IMR-90 (cell line): ENCODE results near the gene SCN4A. TPM values are rescaled to one million over a fixed set of nuclear protein-coding genes. Genes with fewer than 3 reads are reported as not detected.

Experiments
- ATAC-seq: fragments of 200-7000 bp; cut with Tn5 transposase; 2 replicates; pipeline ENCODE4 v1.9.1; 2020; ENCODE audit warnings: low read depth, mild to moderate bottlenecking, moderate library complexity
- BruUV-seq: library from RNA; stranded (reverse); fragments of 400-500 nt; replicated peaks from 2 replicates; lab custom pipeline; 2021; lab: Mats Ljungman, UMichigan
- CTCF ChIA-PET: fragments of 300-600 bp; formaldehyde crosslinking; extraction: SDS; loops from one replicate; lab custom pipeline; 2021; ENCODE audit warnings: antibody characterized with exemption; lab: Yijun Ruan, JAX
- POLR2A ChIA-PET: fragments of 300-600 bp; sonication (Branson Sonifier 250); formaldehyde crosslinking; loops from one replicate; lab custom pipeline; 2022; ENCODE audit warnings: antibody characterized with exemption; ENCODE audit not compliant: unreplicated experiment; lab: Charles Lee
- DNase-seq: peaks from one replicate; pipeline ENCODE4 v3.0.0; 2013
- H2AFZ ChIP-seq: replicated peaks from 2 replicates; pipeline ENCODE3; 2013; ENCODE audit warnings: low read length, mild to moderate bottlenecking; ENCODE audit not compliant: poor library complexity
- H2AK5ac ChIP-seq: 2 replicates; pipeline ENCODE4 v1.6.1; 2013; ENCODE audit warnings: low read depth, low read length, inconsistent platforms
- H2AK9ac ChIP-seq: replicated peaks from 2 replicates; pipeline ENCODE3; 2013; ENCODE audit warnings: mild to moderate bottlenecking, low read depth, low read length, moderate library complexity; ENCODE audit not compliant: poor library complexity
- H2BK120ac ChIP-seq: 2 replicates; pipeline ENCODE4 v1.6.1; 2013; ENCODE audit warnings: low read depth, low read length, inconsistent platforms
- H2BK15ac ChIP-seq: 3 replicates; pipeline ENCODE4 v1.6.1; 2013; ENCODE audit warnings: low read depth, low read length, inconsistent platforms
- H2BK20ac ChIP-seq: 2 replicates; pipeline ENCODE4 v1.6.1; 2013; ENCODE audit warnings: low read depth, mild to moderate bottlenecking, inconsistent platforms, low read length, moderate library complexity
- H2BK5ac ChIP-seq: 2 replicates; pipeline ENCODE4 v1.6.1; 2013; ENCODE audit warnings: mild to moderate bottlenecking, low read depth, low read length, inconsistent platforms; ENCODE audit not compliant: poor library complexity, severe bottlenecking
- H3K14ac ChIP-seq: replicated peaks from 2 replicates; pipeline ENCODE4 v1.6.1; 2013; ENCODE audit warnings: low read depth, low read length, inconsistent platforms
- H3K18ac ChIP-seq: 2 replicates; pipeline ENCODE4 v1.6.1; 2013; ENCODE audit warnings: low read depth, low read length, control low read depth
- H3K23ac ChIP-seq: 2 replicates; pipeline ENCODE4 v1.6.1; 2013; ENCODE audit warnings: low read depth, low read length, inconsistent platforms
- H3K27ac ChIP-seq: 2 replicates; pipeline ENCODE4 v1.5.1; 2013; ENCODE audit warnings: mild to moderate bottlenecking, control low read depth, low read length; ENCODE audit not compliant: insufficient read depth
- H3K27me3 ChIP-seq: 2 replicates; pipeline ENCODE4 v1.6.1; 2013; ENCODE audit warnings: low read length; ENCODE audit not compliant: control insufficient read depth, insufficient read depth
- H3K36me3 ChIP-seq: 2 replicates; pipeline ENCODE4 v1.6.1; 2013; ENCODE audit warnings: low read length, mixed read lengths; ENCODE audit not compliant: control insufficient read depth, insufficient read depth
- H3K4ac ChIP-seq: 2 replicates; pipeline ENCODE4 v1.6.1; 2013; ENCODE audit warnings: low read depth, low read length, inconsistent platforms
- H3K4me1 ChIP-seq: 2 replicates; pipeline ENCODE4 v1.6.1; 2013; ENCODE audit warnings: low read length, mixed read lengths; ENCODE audit not compliant: control insufficient read depth, insufficient read depth
- H3K4me2 ChIP-seq: 2 replicates; pipeline ENCODE4 v1.6.1; 2013; ENCODE audit warnings: low read depth, mild to moderate bottlenecking, control low read depth, low read length, moderate library complexity
- H3K4me3 ChIP-seq: 2 replicates; pipeline ENCODE4 v1.5.1; 2013; ENCODE audit warnings: low read depth, mild to moderate bottlenecking, control low read depth, low read length, moderate library complexity; ENCODE audit not compliant: insufficient read depth
- H3K56ac ChIP-seq: 2 replicates; pipeline ENCODE4 v1.6.1; 2013; ENCODE audit warnings: low read length, inconsistent platforms; ENCODE audit not compliant: insufficient read depth; ENCODE audit errors: extremely low read depth
- H3K79me1 ChIP-seq, 2 experiments: 2 replicates each; pipeline ENCODE4 v1.6.1; 2013; ENCODE audit warnings: low read length in 2 of 2, inconsistent platforms in 1 of 2, low read depth in 1 of 2
- H3K9ac ChIP-seq: 2 replicates; pipeline ENCODE4 v1.6.1; 2013; ENCODE audit warnings: low read depth, low read length, control low read depth
- H3K9me1 ChIP-seq: 2 replicates; pipeline ENCODE4 v1.6.1; 2013; ENCODE audit warnings: low read length, inconsistent platforms; ENCODE audit not compliant: insufficient read depth
- H3K9me3 ChIP-seq: 2 replicates; pipeline ENCODE4 v1.6.1; 2013; ENCODE audit warnings: low read length; ENCODE audit not compliant: control insufficient read depth, insufficient read depth
- H4K20me1 ChIP-seq: 2 replicates; pipeline ENCODE4 v1.6.1; 2013; ENCODE audit warnings: low read length, inconsistent platforms; ENCODE audit not compliant: insufficient read depth
- H4K5ac ChIP-seq: 2 replicates; pipeline ENCODE4 v1.6.1; 2013; ENCODE audit warnings: mild to moderate bottlenecking, low read depth, low read length, control low read depth
- H4K8ac ChIP-seq, 2 experiments: 2 replicates each; pipeline ENCODE4 v1.6.1; 2013; ENCODE audit warnings: low read depth in 2 of 2, low read length in 2 of 2, control low read depth in 1 of 2, inconsistent platforms in 1 of 2
- H4K91ac ChIP-seq: 2 replicates; pipeline ENCODE4 v1.6.1; 2013; ENCODE audit warnings: low read depth, low read length, inconsistent platforms; ENCODE audit not compliant: insufficient read depth
- BHLHE40 ChIP-seq: fragments of 150-350 bp; IDR thresholded peaks from 2 replicates; pipeline ENCODE4 v1.6.1; 2016; ENCODE audit warnings: mild to moderate bottlenecking, low read depth, low read length
- CEBPB ChIP-seq: IDR thresholded peaks from 2 replicates; pipeline ENCODE4 v1.6.1; 2012; ENCODE audit warnings: low read depth, low read length, improper control_type of control experiment
- CHD1 ChIP-seq: IDR thresholded peaks from 2 replicates; pipeline ENCODE4 v1.6.1; 2012; ENCODE audit warnings: low read depth, low read length, improper control_type of control experiment
- MAFK ChIP-seq: IDR thresholded peaks from 2 replicates; pipeline ENCODE4 v1.6.1; 2012; ENCODE audit warnings: low read depth, low read length, improper control_type of control experiment
- MAZ ChIP-seq: IDR thresholded peaks from 2 replicates; pipeline ENCODE4 v1.6.1; 2012; ENCODE audit warnings: low read depth, mild to moderate bottlenecking, low read length, improper control_type of control experiment, moderate library complexity, borderline replicate concordance
- MXI1 ChIP-seq: IDR thresholded peaks from 2 replicates; pipeline ENCODE4 v1.6.1; 2012; ENCODE audit warnings: low read depth, mild to moderate bottlenecking, low read length, moderate library complexity, borderline replicate concordance
- NFE2L2 ChIP-seq: fragments of 150-350 bp; IDR thresholded peaks from 2 replicates; pipeline ENCODE4 v1.6.1; 2016; ENCODE audit warnings: low read depth, mild to moderate bottlenecking, low read length
- POLR2A ChIP-seq: IDR thresholded peaks from 2 replicates; pipeline ENCODE4 v1.6.1; 2012; ENCODE audit warnings: mild to moderate bottlenecking, low read depth, low read length
- RAD21 ChIP-seq: IDR thresholded peaks from 2 replicates; pipeline ENCODE4 v1.6.1; 2012; ENCODE audit warnings: low read length, improper control_type of control experiment
- RCOR1 ChIP-seq: IDR thresholded peaks from 2 replicates; pipeline ENCODE4 v1.6.1; 2012; ENCODE audit warnings: mild to moderate bottlenecking, low read length, improper control_type of control experiment; ENCODE audit not compliant: insufficient replicate concordance
- RFX5 ChIP-seq: IDR thresholded peaks from 2 replicates; pipeline ENCODE4 v1.8.0; 2012; ENCODE audit warnings: low read depth, mild to moderate bottlenecking, low read length, moderate library complexity
- SMC3 ChIP-seq: fragments of 150-350 bp; IDR thresholded peaks from 2 replicates; pipeline ENCODE4 v1.6.1; 2016; ENCODE audit warnings: low read depth, mild to moderate bottlenecking, antibody characterized with exemption, low read length, moderate library complexity
- WGBS, 2 experiments: methylation state at CpG; one replicate each; pipeline versions ENCODE4 v1.1.5 to v1.1.7; 2013; ENCODE audit warnings: missing lambda C conversion rate in 2 of 2; ENCODE audit not compliant: insufficient read length in 1 of 2; ENCODE audit errors: extremely low coverage in 2 of 2; 5-methylcytosine and 5-hydroxymethylcytosine counted together
- dilution Hi-C: fragments of 300-500 bp; cut with HindIII; formaldehyde crosslinking; loops from one replicate; pipeline ENCODE4 v1.14.3; 2018; ENCODE audit warnings: low sequenced_read_pairs; ENCODE audit not compliant: unreplicated experiment
- in situ Hi-C: fragments of 300-500 bp; cut with MboI; formaldehyde crosslinking; loops from 3 replicates; pipeline ENCODE4 v1.14.3; 2019; ENCODE audit warnings: low sequenced_read_pairs, inconsistent platforms, mixed read lengths
- intact Hi-C: fragments of 100-400 bp; cut with micrococcal nuclease; formaldehyde crosslinking; loops from 2 replicates; pipeline ENCODE4 v1.10.0; 2022
- polyA plus RNA-seq, 3 experiments: library from polyadenylated mRNA; depleted of rRNA; stranded (reverse); fragments of >200 nt; gene quantifications; 2 replicates each; pipeline ENCODE4 v1.2.3, GENCODE V29; 2012; ENCODE audit warnings: low replicate concordance in 1 of 3
- total RNA-seq: library from RNA; depleted of rRNA; stranded (reverse); fragments of >200 nt; gene quantifications from 2 replicates; pipeline ENCODE4 v1.2.3, GENCODE V29; 2012
- TF ChIP-seq, protein P1 (sequence below): fragments of 150-350 bp; IDR thresholded peaks from 2 replicates; pipeline ENCODE4 v1.6.1; 2016; ENCODE audit warnings: low read depth, mild to moderate bottlenecking, low read length, moderate library complexity, borderline replicate concordance
- TF ChIP-seq, protein P2 (sequence below): conservative IDR thresholded peaks from 2 replicates; pipeline ENCODE4 v1.5.1; 2012; ENCODE audit warnings: mild to moderate bottlenecking, low read depth, low read length, improper control_type of control experiment
- TF ChIP-seq, protein P3 (sequence below): fragments of 150-350 bp; IDR thresholded peaks from 2 replicates; pipeline ENCODE4 v1.6.1; 2017; ENCODE audit warnings: mild to moderate bottlenecking, antibody characterized with exemption, low read length, low read depth

SCN4A gene
- total and polyA plus RNA-seq, 2 of the 4 experiments (the other 2 are of a cell fraction) = not detected

DNA sequence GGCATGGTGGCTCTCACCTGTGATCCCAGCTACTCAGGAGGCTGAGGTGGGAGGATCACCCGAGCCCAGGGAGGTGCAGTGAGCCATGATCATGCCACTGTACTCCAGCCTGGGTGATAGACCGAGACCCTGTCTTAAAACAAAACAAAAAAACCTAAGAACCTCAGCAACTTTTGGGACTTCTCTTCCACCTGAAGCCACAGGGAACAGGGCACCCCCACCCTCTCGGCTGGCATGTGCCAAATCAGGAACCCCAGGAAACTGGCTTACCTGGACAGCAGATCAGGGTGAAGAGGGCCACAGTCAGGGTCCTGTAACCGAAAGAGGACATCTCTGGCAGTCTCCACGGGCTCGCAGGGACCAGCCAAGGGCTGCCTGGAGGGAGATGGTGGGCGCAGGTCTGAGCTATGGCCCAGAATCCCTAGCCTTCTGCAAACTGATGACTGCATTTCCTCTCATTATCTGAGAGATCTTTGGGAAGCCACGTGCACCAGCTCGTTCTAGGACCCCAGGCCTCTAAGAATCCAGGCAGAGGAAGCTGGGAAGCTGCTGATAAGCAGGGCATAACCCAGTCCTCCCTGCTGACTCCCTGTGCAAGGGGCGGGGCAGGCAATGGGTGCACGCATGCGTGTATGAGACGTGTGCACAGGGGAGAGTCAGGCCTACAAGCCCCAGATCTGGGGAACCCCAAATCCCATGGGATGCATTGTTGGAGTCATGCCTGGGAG is 33.8 kb upstream of the SCN4A start:
- no peak overlapping the region for H2AFZ ChIP-seq
- in situ Hi-C loops (no loop called here), intact Hi-C loops (no loop called here), dilution Hi-C loops (no loop called here)
- peaks cover 16% of the 10 kb centered on the region for H3K27me3 ChIP-seq
- no peaks in the 10 kb centered on the region for H3K79me1 ChIP-seq
- ATAC-seq = no peak
- ChIA-PET POLR2A (no interaction called here), CTCF (interaction anchor here (0.6 to 1.4 kb wide), 3 partner anchors 11 to 104 kb away, joined by 3 to 6 read pairs (median 3); no protein-coding TSS in a partner anchor)
- no peak overlapping the region for H3K27ac ChIP-seq
- no TSS peak for BruUV-seq
- no peak overlapping the region for H2AK5ac ChIP-seq
- peaks cover 4% of the 10 kb centered on the region; the same call in 1 of the 2 replicates for H3K9me1 ChIP-seq
- H3K4ac ChIP-seq = no peak overlapping the region
- DNase-seq = no peak
- H2BK120ac ChIP-seq = no peak overlapping the region
- no peak overlapping the region for H3K9ac ChIP-seq
- no peaks in the 10 kb centered on the region for H3K9me3 ChIP-seq
- H4K91ac ChIP-seq = no peak overlapping the region
- no peak overlapping the region for H2BK15ac ChIP-seq
- H2BK5ac ChIP-seq = no peak overlapping the region
- H3K18ac ChIP-seq = no peak overlapping the region
- TF ChIP-seq, protein P1, sequence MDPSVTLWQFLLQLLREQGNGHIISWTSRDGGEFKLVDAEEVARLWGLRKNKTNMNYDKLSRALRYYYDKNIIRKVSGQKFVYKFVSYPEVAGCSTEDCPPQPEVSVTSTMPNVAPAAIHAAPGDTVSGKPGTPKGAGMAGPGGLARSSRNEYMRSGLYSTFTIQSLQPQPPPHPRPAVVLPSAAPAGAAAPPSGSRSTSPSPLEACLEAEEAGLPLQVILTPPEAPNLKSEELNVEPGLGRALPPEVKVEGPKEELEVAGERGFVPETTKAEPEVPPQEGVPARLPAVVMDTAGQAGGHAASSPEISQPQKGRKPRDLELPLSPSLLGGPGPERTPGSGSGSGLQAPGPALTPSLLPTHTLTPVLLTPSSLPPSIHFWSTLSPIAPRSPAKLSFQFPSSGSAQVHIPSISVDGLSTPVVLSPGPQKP = no peak
- TF ChIP-seq SMC3 = no peak
- no peak for TF ChIP-seq BHLHE40
- TF ChIP-seq MAFK = no peak
- TF ChIP-seq NFE2L2 = no peak
- TF ChIP-seq RFX5 = no peak
- TF ChIP-seq RAD21 = no peak
- TF ChIP-seq MAZ = no peak
- no peak for TF ChIP-seq POLR2A
- TF ChIP-seq CEBPB = no peak
- TF ChIP-seq CHD1 = no peak
- TF ChIP-seq, protein P2, sequence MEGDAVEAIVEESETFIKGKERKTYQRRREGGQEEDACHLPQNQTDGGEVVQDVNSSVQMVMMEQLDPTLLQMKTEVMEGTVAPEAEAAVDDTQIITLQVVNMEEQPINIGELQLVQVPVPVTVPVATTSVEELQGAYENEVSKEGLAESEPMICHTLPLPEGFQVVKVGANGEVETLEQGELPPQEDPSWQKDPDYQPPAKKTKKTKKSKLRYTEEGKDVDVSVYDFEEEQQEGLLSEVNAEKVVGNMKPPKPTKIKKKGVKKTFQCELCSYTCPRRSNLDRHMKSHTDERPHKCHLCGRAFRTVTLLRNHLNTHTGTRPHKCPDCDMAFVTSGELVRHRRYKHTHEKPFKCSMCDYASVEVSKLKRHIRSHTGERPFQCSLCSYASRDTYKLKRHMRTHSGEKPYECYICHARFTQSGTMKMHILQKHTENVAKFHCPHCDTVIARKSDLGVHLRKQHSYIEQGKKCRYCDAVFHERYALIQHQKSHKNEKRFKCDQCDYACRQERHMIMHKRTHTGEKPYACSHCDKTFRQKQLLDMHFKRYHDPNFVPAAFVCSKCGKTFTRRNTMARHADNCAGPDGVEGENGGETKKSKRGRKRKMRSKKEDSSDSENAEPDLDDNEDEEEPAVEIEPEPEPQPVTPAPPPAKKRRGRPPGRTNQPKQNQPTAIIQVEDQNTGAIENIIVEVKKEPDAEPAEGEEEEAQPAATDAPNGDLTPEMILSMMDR = no peak
- no peak for TF ChIP-seq RCOR1
- TF ChIP-seq, protein P3, sequence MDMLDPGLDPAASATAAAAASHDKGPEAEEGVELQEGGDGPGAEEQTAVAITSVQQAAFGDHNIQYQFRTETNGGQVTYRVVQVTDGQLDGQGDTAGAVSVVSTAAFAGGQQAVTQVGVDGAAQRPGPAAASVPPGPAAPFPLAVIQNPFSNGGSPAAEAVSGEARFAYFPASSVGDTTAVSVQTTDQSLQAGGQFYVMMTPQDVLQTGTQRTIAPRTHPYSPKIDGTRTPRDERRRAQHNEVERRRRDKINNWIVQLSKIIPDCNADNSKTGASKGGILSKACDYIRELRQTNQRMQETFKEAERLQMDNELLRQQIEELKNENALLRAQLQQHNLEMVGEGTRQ = no peak
- TF ChIP-seq MXI1 = no peak
- H2AK9ac ChIP-seq = no peak overlapping the region
- H3K14ac ChIP-seq = no peak overlapping the region
- no peak overlapping the region for H3K4me2 ChIP-seq
- no peak overlapping the region for H2BK20ac ChIP-seq
- no peaks in the 10 kb centered on the region; the same call in 1 of the 2 replicates for H3K4me1 ChIP-seq
- H4K8ac ChIP-seq = no peak overlapping the region
- H3K36me3 ChIP-seq = no peaks in the 10 kb centered on the region
- WGBS, 2 experiments = 65% methylated on average over 4 of the region's 13 CpGs; no CpG with 5 or more reads in 1 of the 2 experiments
- no peak overlapping the region for H3K4me3 ChIP-seq
- no peaks in the 10 kb centered on the region for H4K20me1 ChIP-seq
- H3K56ac ChIP-seq = no peak overlapping the region
- H3K23ac ChIP-seq = no peak overlapping the region
- no peak overlapping the region for H4K5ac ChIP-seq
